Neural cell (in vitro differentiated cells): Measurements from ENCODE around the gene SAMD10. TPM values are rescaled to one million over a fixed set of nuclear protein-coding genes. Genes with fewer than 3 reads are reported as not detected.

Experiments used
- H2AFZ ChIP-seq: fragments of 200-600, 300-800 bp; sonication (generic), shearing (Covaris generic); 2 replicates; pipeline ENCODE4 v1.6.0; 2014; ENCODE audit warnings: low read depth, mild to moderate bottlenecking, antibody characterized with exemption, low read length, moderate library complexity
- H3F3A ChIP-seq: fragments of 200-600 bp; shearing (Covaris generic); 2 replicates; pipeline ENCODE4 v1.6.1; 2016; ENCODE audit warnings: mild to moderate bottlenecking, moderate library complexity, mixed read lengths, antibody characterized with exemption, low read length; ENCODE audit not compliant: insufficient read depth, poor library complexity, severe bottlenecking
- H3K27ac ChIP-seq: fragments of 200-600, 300-800 bp; sonication (generic), shearing (Covaris generic); 2 replicates; pipeline ENCODE4 v1.5.1; 2014; ENCODE audit warnings: mild to moderate bottlenecking, low read length, moderate library complexity
- H3K27me3 ChIP-seq: fragments of 300-800, 200-600 bp; sonication (generic), shearing (Covaris generic); 2 replicates; pipeline ENCODE4 v1.6.0; 2014; ENCODE audit warnings: mild to moderate bottlenecking, low read depth, low read length, moderate library complexity; ENCODE audit not compliant: insufficient read depth
- H3K36me3 ChIP-seq: fragments of 300-800, 200-600 bp; sonication (generic), shearing (Covaris generic); 2 replicates; pipeline ENCODE4 v1.5.1; 2014; ENCODE audit warnings: mild to moderate bottlenecking, antibody characterized with exemption, low read length, moderate library complexity; ENCODE audit not compliant: insufficient read depth
- H3K4me2 ChIP-seq: fragments of 300-800, 200-600 bp; sonication (generic), shearing (Covaris generic); 2 replicates; pipeline ENCODE4 v1.6.0; 2014; ENCODE audit warnings: mild to moderate bottlenecking, low read length
- H3K4me3 ChIP-seq: fragments of 300-800, 200-600 bp; sonication (generic), shearing (Covaris generic); 2 replicates; pipeline ENCODE4 v1.5.1; 2014; ENCODE audit warnings: mild to moderate bottlenecking, low read length, moderate library complexity
- H3K79me2 ChIP-seq: fragments of 200-600 bp; shearing (Covaris generic); replicated peaks from 2 replicates; pipeline ENCODE4 v1.6.0; 2014; ENCODE audit warnings: mild to moderate bottlenecking, low read length, moderate library complexity; ENCODE audit not compliant: insufficient read depth
- H3K9ac ChIP-seq: fragments of 300-800, 200-600 bp; sonication (generic), shearing (Covaris generic); 2 replicates; pipeline ENCODE4 v1.6.1; 2016; ENCODE audit warnings: mild to moderate bottlenecking, low read length, mixed read lengths
- H3K9me2 ChIP-seq: fragments of 200-600 bp; shearing (Covaris generic); 2 replicates; pipeline ENCODE4 v1.6.1; 2016; ENCODE audit warnings: mild to moderate bottlenecking, low read length, mixed read lengths; ENCODE audit not compliant: insufficient read depth
- H3K9me3 ChIP-seq: fragments of 200-600, 300-800 bp; sonication (generic), shearing (Covaris generic); 2 replicates; pipeline ENCODE4 v1.6.1; 2016; ENCODE audit warnings: mild to moderate bottlenecking, mixed run types, low read length, moderate library complexity, mixed read lengths
- H4K20me1 ChIP-seq: fragments of 200-600 bp; shearing (Covaris generic); 2 replicates; pipeline ENCODE4 v1.6.1; 2016; ENCODE audit warnings: mild to moderate bottlenecking, mixed run types; ENCODE audit not compliant: insufficient read depth
- EP300 ChIP-seq: fragments of 450-650 bp; conservative IDR thresholded peaks from 2 replicates; pipeline ENCODE4 v1.6.1; 2014; ENCODE audit warnings: antibody characterized with exemption, mild to moderate bottlenecking, moderate library complexity; ENCODE audit not compliant: poor library complexity, severe bottlenecking
- EZH2 ChIP-seq: fragments of 200-600, 300-800 bp; shearing (Covaris generic), sonication (generic); IDR thresholded peaks from 2 replicates; pipeline ENCODE4 v1.6.1; 2014; ENCODE audit warnings: antibody characterized with exemption, low read length, borderline replicate concordance, mild to moderate bottlenecking; ENCODE audit not compliant: insufficient read depth, poor library complexity, severe bottlenecking
- MXI1 ChIP-seq: fragments of 450-650 bp; conservative IDR thresholded peaks from 2 replicates; pipeline ENCODE4 v1.6.1; 2014; ENCODE audit warnings: antibody characterized with exemption, mild to moderate bottlenecking; ENCODE audit not compliant: poor library complexity, severe bottlenecking
- POLR2AphosphoS5 ChIP-seq: IDR thresholded peaks from 2 replicates; pipeline ENCODE4 v1.6.1; 2012
- RAD21 ChIP-seq: fragments of 450-650 bp; conservative IDR thresholded peaks from 2 replicates; pipeline ENCODE4 v1.6.1; 2014; ENCODE audit warnings: antibody characterized with exemption, mild to moderate bottlenecking, moderate library complexity
- SMC3 ChIP-seq: fragments of 450-650 bp; conservative IDR thresholded peaks from 2 replicates; pipeline ENCODE4 v1.6.1; 2014; ENCODE audit warnings: antibody characterized with exemption, mild to moderate bottlenecking, moderate library complexity; ENCODE audit not compliant: poor library complexity
- TAF1 ChIP-seq: IDR thresholded peaks from 2 replicates; pipeline ENCODE4 v1.6.1; 2012; ENCODE audit warnings: low read depth
- polyA plus RNA-seq: library from polyadenylated mRNA; depleted of rRNA; stranded (reverse); fragments of >200 nt; gene quantifications from 2 replicates; pipeline ENCODE4 v1.2.3, GENCODE V29; 2014
- TF ChIP-seq, protein P1 (sequence below): IDR thresholded peaks from 2 replicates; pipeline ENCODE4 v1.6.1; 2012; ENCODE audit warnings: borderline replicate concordance
- TF ChIP-seq, protein P2 (sequence below): fragments of 450-650 bp; IDR thresholded peaks from 2 replicates; pipeline ENCODE4 v1.5.1; 2014; ENCODE audit warnings: antibody characterized with exemption, mild to moderate bottlenecking, moderate library complexity; ENCODE audit not compliant: poor library complexity, severe bottlenecking

The SAMD10 gene
- polyA plus RNA-seq, 1 donor from 2014 or later = 23.3 TPM

DNA sequence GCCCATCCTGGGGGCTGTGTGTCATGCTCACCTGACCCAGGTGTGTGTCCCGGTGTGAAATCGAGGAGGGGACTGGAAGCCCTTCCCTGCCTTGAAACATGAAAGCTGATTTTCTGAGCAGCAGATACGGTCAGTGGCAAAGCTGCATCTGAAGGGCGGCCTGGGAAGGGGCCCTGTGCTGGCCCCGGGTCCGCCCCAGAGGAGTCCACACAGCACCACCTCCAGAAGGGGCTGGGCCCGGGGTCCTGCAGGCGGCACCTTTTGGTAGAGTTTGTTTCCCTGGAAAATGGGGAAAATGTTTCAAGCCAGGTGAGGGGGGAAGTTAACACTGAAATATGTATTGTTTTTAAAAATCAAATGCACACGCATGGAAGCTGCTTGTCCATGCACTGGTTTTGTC, 44.0 kb downstream of the SAMD10 start:
- H3K9me3 ChIP-seq = no peaks in the 10 kb centered on the region
- no peaks in the 10 kb centered on the region for H3K9me2 ChIP-seq
- no peak overlapping the region for H3K27ac ChIP-seq
- no peak overlapping the region for H2AFZ ChIP-seq
- no peak overlapping the region for H3K9ac ChIP-seq
- peaks cover 3% of the 10 kb centered on the region for H3K36me3 ChIP-seq
- H3K79me2 ChIP-seq = no peaks in the 10 kb centered on the region
- TF ChIP-seq EP300 = no peak
- TF ChIP-seq TAF1 = no peak
- TF ChIP-seq RAD21 = no peak
- TF ChIP-seq, protein P1, sequence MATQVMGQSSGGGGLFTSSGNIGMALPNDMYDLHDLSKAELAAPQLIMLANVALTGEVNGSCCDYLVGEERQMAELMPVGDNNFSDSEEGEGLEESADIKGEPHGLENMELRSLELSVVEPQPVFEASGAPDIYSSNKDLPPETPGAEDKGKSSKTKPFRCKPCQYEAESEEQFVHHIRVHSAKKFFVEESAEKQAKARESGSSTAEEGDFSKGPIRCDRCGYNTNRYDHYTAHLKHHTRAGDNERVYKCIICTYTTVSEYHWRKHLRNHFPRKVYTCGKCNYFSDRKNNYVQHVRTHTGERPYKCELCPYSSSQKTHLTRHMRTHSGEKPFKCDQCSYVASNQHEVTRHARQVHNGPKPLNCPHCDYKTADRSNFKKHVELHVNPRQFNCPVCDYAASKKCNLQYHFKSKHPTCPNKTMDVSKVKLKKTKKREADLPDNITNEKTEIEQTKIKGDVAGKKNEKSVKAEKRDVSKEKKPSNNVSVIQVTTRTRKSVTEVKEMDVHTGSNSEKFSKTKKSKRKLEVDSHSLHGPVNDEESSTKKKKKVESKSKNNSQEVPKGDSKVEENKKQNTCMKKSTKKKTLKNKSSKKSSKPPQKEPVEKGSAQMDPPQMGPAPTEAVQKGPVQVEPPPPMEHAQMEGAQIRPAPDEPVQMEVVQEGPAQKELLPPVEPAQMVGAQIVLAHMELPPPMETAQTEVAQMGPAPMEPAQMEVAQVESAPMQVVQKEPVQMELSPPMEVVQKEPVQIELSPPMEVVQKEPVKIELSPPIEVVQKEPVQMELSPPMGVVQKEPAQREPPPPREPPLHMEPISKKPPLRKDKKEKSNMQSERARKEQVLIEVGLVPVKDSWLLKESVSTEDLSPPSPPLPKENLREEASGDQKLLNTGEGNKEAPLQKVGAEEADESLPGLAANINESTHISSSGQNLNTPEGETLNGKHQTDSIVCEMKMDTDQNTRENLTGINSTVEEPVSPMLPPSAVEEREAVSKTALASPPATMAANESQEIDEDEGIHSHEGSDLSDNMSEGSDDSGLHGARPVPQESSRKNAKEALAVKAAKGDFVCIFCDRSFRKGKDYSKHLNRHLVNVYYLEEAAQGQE = no peak
- no peak for TF ChIP-seq EZH2
- TF ChIP-seq MXI1 = no peak
- no peak overlapping the region for H3K4me3 ChIP-seq
- no peaks in the 10 kb centered on the region for H3K27me3 ChIP-seq
- H3K4me2 ChIP-seq = no peak overlapping the region
- H4K20me1 ChIP-seq = no peaks in the 10 kb centered on the region
- H3F3A ChIP-seq = no peaks in the 10 kb centered on the region

DNA sequence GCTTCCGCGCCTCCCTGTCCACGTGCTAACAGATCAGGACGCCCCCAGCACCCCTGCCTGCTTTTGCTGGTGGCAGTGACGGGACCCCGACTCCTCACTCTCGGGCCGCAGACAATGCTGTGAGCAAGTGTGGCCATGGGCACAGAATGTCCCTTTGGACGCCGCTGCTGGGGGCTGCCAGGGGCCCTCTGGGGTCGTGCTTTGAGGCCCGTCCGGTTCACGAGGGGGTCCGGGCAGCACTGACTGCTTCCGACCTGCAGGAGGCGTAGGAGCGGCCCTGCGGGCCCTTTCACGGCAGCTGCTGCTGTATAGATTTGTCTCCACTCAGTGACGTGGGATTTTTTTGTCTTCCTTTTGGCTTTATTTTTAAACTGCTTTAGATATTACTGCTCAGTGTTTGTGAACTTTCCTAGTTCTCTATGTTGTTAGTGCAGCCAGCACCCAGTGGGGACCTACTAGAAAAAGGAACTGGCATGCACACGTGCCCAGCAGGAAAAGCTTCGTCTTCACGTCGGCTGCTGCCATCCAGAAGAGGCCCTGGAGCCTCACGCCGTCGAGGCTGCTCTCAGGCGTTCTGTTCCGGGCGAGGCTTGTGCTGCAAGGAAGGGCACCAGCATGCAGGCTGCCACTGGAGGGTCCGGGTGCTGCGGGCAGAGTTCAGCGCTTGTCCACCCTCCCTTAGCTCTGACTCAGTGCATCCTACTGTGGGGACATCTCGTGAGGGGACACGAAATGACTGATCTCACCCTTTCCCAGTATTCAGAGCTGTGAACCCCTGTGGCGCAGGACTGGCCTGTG, 45.0 kb downstream of the SAMD10 start:
- Histone ChIP-seq H3K4me2 (no peak overlapping the region), H3K9me2 (no peaks in the 10 kb centered on the region), H3K36me3 (peaks cover 3% of the 10 kb centered on the region), H3K9ac (no peak overlapping the region), H2AFZ (no peak overlapping the region), H3K27me3 (no peaks in the 10 kb centered on the region), H3K4me3 (no peak overlapping the region), H3K27ac (no peak overlapping the region), H3K79me2 (no peaks in the 10 kb centered on the region), H3F3A (no peaks in the 10 kb centered on the region), H4K20me1 (no peaks in the 10 kb centered on the region), H3K9me3 (no peaks in the 10 kb centered on the region)
- TF ChIP-seq EZH2 (no peak), EP300 (no peak)

DNA sequence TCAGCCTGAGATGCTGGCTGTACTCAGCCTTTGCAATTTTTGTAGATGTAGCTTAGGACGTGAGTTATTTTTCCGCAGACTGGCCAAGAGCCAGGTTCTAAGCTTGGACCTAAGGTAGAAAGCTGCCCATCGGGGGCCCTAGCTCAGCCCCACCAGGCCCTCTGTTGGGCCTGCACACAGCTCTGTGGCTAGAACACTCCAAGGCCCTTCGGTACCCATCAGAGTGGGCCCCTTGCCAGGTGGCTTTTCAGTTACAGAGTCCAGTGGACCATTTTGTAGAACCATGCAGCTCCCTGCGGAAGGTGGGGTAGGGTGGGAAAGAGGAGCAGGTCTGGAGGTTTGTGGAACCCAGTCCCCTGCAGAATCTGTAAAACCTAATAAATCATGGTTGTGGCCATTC, 45.8 kb downstream of the SAMD10 start:
- no peaks in the 10 kb centered on the region for H3F3A ChIP-seq
- H3K27ac ChIP-seq = no peak overlapping the region
- TF ChIP-seq EP300 = no peak
- no peak for TF ChIP-seq SMC3
- TF ChIP-seq, protein P2, sequence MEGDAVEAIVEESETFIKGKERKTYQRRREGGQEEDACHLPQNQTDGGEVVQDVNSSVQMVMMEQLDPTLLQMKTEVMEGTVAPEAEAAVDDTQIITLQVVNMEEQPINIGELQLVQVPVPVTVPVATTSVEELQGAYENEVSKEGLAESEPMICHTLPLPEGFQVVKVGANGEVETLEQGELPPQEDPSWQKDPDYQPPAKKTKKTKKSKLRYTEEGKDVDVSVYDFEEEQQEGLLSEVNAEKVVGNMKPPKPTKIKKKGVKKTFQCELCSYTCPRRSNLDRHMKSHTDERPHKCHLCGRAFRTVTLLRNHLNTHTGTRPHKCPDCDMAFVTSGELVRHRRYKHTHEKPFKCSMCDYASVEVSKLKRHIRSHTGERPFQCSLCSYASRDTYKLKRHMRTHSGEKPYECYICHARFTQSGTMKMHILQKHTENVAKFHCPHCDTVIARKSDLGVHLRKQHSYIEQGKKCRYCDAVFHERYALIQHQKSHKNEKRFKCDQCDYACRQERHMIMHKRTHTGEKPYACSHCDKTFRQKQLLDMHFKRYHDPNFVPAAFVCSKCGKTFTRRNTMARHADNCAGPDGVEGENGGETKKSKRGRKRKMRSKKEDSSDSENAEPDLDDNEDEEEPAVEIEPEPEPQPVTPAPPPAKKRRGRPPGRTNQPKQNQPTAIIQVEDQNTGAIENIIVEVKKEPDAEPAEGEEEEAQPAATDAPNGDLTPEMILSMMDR = no peak
- TF ChIP-seq TAF1 = no peak
- no peak for TF ChIP-seq RAD21
- TF ChIP-seq POLR2AphosphoS5 = no peak
- TF ChIP-seq, protein P1 = no peak
- TF ChIP-seq EZH2 = no peak
- TF ChIP-seq MXI1 = no peak
- no peak overlapping the region for H3K9ac ChIP-seq
- no peaks in the 10 kb centered on the region for H3K9me3 ChIP-seq
- H3K36me3 ChIP-seq = peaks cover 3% of the 10 kb centered on the region
- no peak overlapping the region for H3K4me3 ChIP-seq
- no peak overlapping the region for H2AFZ ChIP-seq
- no peaks in the 10 kb centered on the region for H3K79me2 ChIP-seq
- H3K4me2 ChIP-seq = no peak overlapping the region
- no peaks in the 10 kb centered on the region for H3K27me3 ChIP-seq
- no peaks in the 10 kb centered on the region for H3K9me2 ChIP-seq
- no peaks in the 10 kb centered on the region for H4K20me1 ChIP-seq
